Upper lobe of left lung (tissue), 6 donors: ENCODE measurements around the gene EGLN2. TPM values are rescaled to one million over a fixed set of nuclear protein-coding genes. Genes with fewer than 3 reads are reported as not detected.

ENCODE experiments used
- ATAC-seq, 2 donors: fragments of 200-7000 bp; cut with Tn5 transposase; one replicate each; pipeline ENCODE4 v1.9.1; 2022; ENCODE audit warnings: mild to moderate bottlenecking in 2 of 2, moderate library complexity in 2 of 2; ENCODE audit not compliant: low FRiP score in 2 of 2
- DNase-seq, 2 donors: peaks; one replicate each; pipeline ENCODE4 v3.0.0-alpha.2; 2019 to 2020
- H3K27ac ChIP-seq, 4 donors: fragments of 200-600 bp; sonication (generic); one replicate each; pipeline ENCODE4 v1.5.1; 2016 to 2019
- H3K27me3 ChIP-seq, 4 donors: fragments of 200-600 bp; sonication (generic); one replicate each; pipeline ENCODE4 v1.5.1; 2017 to 2019
- H3K36me3 ChIP-seq, 4 donors: fragments of 200-600 bp; sonication (generic); one replicate each; pipeline ENCODE4 v1.5.1; 2016 to 2019
- H3K4me1 ChIP-seq, 4 donors: fragments of 200-600 bp; sonication (generic); one replicate each; pipeline ENCODE4 v1.5.1; 2018 to 2019
- H3K4me3 ChIP-seq, 4 donors: fragments of 200-600 bp; sonication (generic); one replicate each; pipeline ENCODE4 v1.5.1; 2017 to 2019; ENCODE audit warnings: mild to moderate bottlenecking in 2 of 4, moderate library complexity in 1 of 4
- H3K9me3 ChIP-seq, 4 donors: fragments of 200-600 bp; sonication (generic); one replicate each; pipeline ENCODE4 v1.5.1; 2018 to 2019
- EP300 ChIP-seq, 4 donors: sonication (generic); formaldehyde crosslinking; IDR thresholded peaks; one replicate each; pipeline ENCODE4 v1.5.1; 2017; ENCODE audit warnings: antibody characterized with exemption in 4 of 4, control low read depth in 2 of 4
- POLR2A ChIP-seq, 4 donors: fragments of 450-650 bp; IDR thresholded peaks; one replicate each; pipeline ENCODE4 v1.5.1; 2016 to 2017; ENCODE audit warnings: antibody characterized with exemption in 4 of 4, mild to moderate bottlenecking in 2 of 4
- POLR2AphosphoS5 ChIP-seq, 2 donors: sonication (generic); formaldehyde crosslinking; IDR thresholded peaks; one replicate each; pipeline ENCODE4 v1.5.1; 2017; ENCODE audit warnings: antibody characterized with exemption in 2 of 2
- WGBS, 2 donors: methylation state at CpG; one replicate each; pipeline ENCODE4 v1.1.5; 2017 to 2018; 5-methylcytosine and 5-hydroxymethylcytosine counted together
- total RNA-seq, 6 donors: library from RNA; depleted of rRNA in 4 of 6; stranded (reverse); fragments of >200 nt in 4 of 6; gene quantifications; one replicate each; pipeline versions ENCODE4 v1.1.0 to v1.2.1, GENCODE V29; 2016 to 2021
- TF ChIP-seq, protein P1 (sequence below), 6 experiments: fragments of 450-650 bp in 4 of 6; fragments of 200-600 bp in 2 of 6; sonication (generic) in 2 of 6; IDR thresholded peaks; one replicate each; pipeline ENCODE4 v1.5.1; 2016 to 2019; ENCODE audit warnings: antibody characterized with exemption in 6 of 6
- donor health status: DM: no; HTN: no; CAD: no; lungs with moderate emphysema.
- donor health status: DM: no; HTN: yes; CAD: no; lungs with severe emphysema.

Gene EGLN2
- total RNA-seq, 6 donors from 2014 or later = 170 to 353 (median 211) TPM

DNA sequence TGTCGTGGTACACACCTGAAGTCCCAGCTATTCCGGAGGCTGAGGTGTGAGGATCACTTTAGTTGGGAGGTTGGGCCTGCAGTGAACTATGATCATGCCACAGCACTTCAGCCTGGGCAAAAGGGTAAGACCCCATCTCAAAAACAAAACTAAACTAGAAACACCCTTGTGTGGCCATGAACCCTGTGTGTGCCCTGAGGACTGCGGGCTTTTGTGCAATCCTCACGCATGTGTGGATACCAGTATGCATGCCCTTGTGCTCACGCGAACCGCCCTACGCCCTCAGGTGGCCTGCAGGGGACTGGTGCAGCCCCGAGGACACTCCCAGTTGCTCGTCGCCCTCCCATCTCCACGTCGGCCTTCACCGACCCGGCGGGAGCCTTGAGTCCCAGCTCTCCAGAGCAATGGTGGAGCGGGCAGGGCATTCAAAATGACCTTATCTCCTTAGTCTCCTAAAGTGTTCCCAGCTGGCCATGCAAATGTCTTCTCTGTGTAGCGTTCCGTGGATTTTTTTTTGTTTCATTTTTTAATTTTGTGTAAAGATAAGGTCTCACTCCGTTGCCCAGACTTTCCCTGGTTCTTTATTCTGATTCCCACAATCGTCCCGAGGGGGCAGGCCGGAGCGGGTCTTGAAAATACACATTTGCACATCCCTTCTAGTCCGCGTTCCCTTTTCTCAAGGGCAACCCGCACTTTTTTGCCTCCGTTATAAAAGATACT, 868 bp upstream of the EGLN2 start:
- peak; percentile 40 to 77 for ATAC-seq
- Histone ChIP-seq H3K4me3 (peak overlapping the region in 3 of 4 donors; percentile 95 to 99 (median 97)), H3K9me3 (no peaks in the 10 kb centered on the region), H3K27ac (peak overlapping the region; percentile 85 to 99 (median 93)), H3K4me1 (peaks cover 36 to 44% (median 42%) of the 10 kb centered on the region in 4 donors), H3K27me3 (no peaks in the 10 kb centered on the region), H3K36me3 (peaks cover 4 to 32% (median 14%) of the 10 kb centered on the region in 4 donors)
- 8 to 15% methylated on average over 16 to 28 of the region's 28 CpGs for WGBS, 2 donors
- TF ChIP-seq, protein P1, sequence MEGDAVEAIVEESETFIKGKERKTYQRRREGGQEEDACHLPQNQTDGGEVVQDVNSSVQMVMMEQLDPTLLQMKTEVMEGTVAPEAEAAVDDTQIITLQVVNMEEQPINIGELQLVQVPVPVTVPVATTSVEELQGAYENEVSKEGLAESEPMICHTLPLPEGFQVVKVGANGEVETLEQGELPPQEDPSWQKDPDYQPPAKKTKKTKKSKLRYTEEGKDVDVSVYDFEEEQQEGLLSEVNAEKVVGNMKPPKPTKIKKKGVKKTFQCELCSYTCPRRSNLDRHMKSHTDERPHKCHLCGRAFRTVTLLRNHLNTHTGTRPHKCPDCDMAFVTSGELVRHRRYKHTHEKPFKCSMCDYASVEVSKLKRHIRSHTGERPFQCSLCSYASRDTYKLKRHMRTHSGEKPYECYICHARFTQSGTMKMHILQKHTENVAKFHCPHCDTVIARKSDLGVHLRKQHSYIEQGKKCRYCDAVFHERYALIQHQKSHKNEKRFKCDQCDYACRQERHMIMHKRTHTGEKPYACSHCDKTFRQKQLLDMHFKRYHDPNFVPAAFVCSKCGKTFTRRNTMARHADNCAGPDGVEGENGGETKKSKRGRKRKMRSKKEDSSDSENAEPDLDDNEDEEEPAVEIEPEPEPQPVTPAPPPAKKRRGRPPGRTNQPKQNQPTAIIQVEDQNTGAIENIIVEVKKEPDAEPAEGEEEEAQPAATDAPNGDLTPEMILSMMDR (IDR thresholded peaks at IDR 0.05) = peak in 5 of 6 experiments; percentile 29 to 47 (median 40)
- peak in 1 of 2 donors; percentile 25 for TF ChIP-seq POLR2AphosphoS5 (IDR thresholded peaks at IDR 0.05)
- no peak for TF ChIP-seq EP300 (IDR thresholded peaks at IDR 0.05)
- peak in 3 of 4 donors; percentile 26 to 50 (median 48) for TF ChIP-seq POLR2A (IDR thresholded peaks at IDR 0.05)
- peak; percentile 85 to 92 for DNase-seq

DNA sequence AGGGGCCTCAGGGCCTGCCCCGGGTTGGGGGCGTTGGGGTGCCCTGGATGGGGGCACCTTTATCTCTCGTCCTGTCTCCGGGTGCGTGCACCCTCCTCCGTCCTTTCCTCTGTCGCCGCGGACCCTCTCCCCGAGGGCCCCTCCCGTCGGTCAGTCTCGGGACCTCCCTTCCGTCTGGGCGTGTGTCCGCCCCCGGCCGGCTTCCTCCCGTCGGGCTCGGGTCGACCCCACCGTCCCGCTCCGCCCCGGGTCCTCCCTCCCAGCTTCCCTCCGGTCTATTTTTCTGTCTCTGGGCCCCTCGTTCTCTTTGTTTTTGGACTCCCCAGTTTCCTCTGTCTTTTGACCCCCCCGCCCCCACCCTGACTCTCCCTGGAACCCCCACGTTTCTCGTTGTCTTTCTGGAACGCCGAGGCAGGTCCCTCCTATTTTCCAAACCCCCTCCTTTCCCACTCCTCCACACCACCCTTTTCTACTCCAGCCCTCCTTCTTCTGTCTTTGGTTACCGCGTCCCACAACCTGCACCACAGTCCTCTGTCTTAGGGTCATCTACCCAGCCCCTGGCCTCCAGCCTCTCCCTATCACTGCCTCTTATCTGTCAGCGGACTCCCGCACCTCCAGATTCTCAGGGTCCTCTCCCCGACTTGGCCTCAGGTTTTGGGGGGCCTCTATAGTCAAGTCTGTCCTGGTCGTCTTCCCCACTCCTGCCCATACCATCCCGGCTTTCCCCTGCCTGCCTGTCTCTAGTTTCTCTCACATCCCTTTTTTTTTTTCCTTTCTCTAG, 757 bp downstream of the EGLN2 start:
- TF ChIP-seq POLR2AphosphoS5 (IDR thresholded peaks at IDR 0.05) (peak; percentile 58 to 65), POLR2A (IDR thresholded peaks at IDR 0.05) (no peak), EP300 (IDR thresholded peaks at IDR 0.05) (no peak)
- TF ChIP-seq, protein P1 (IDR thresholded peaks at IDR 0.05) = peak in 1 of 6 experiments; percentile 4
- WGBS, 2 donors = 2% methylated on average over 35 to 40 of the region's 40 CpGs
- Histone ChIP-seq H3K4me3 (peak overlapping the region; percentile 45 to 99 (median 96)), H3K27me3 (no peaks in the 10 kb centered on the region), H3K27ac (peak overlapping the region; percentile 93 to 99 (median 98)), H3K9me3 (no peaks in the 10 kb centered on the region), H3K36me3 (peaks cover 4 to 47% (median 19%) of the 10 kb centered on the region in 4 donors), H3K4me1 (peaks cover 52 to 59% (median 57%) of the 10 kb centered on the region in 4 donors)
- DNase-seq = peak; percentile 69 to 91
- peak in 1 of 2 donors; percentile 26 for ATAC-seq

DNA sequence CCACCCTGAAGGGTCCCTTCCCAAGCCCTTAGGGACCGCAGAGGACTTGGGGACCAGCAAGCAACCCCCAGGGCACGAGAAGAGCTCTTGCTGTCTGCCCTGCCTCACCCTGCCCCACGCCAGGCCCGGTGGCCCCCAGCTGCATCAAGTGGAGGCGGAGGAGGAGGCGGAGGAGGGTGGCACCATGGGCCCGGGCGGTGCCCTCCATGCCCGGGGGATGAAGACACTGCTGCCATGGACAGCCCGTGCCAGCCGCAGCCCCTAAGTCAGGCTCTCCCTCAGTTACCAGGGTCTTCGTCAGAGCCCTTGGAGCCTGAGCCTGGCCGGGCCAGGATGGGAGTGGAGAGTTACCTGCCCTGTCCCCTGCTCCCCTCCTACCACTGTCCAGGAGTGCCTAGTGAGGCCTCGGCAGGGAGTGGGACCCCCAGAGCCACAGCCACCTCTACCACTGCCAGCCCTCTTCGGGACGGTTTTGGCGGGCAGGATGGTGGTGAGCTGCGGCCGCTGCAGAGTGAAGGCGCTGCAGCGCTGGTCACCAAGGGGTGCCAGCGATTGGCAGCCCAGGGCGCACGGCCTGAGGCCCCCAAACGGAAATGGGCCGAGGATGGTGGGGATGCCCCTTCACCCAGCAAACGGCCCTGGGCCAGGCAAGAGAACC, 1.5 kb downstream of the EGLN2 start:
- H3K4me1 ChIP-seq = peaks cover 59 to 66% (median 64%) of the 10 kb centered on the region in 4 donors
- TF ChIP-seq POLR2AphosphoS5 (IDR thresholded peaks at IDR 0.05) (no peak), POLR2A (IDR thresholded peaks at IDR 0.05) (peak in 1 of 4 donors; percentile 29)
- TF ChIP-seq, protein P1 (IDR thresholded peaks at IDR 0.05) = no peak
- no peak for ATAC-seq
- H3K36me3 ChIP-seq = peaks cover 4 to 51% (median 22%) of the 10 kb centered on the region in 4 donors
- H3K27ac ChIP-seq = peak overlapping the region; percentile 93 to 99 (median 98)
- no peaks in the 10 kb centered on the region for H3K27me3 ChIP-seq
- peak in 1 of 2 donors; percentile 86 for DNase-seq
- 62 to 63% methylated on average over 16 to 26 of the region's 27 CpGs for WGBS, 2 donors
- no peaks in the 10 kb centered on the region for H3K9me3 ChIP-seq
- H3K4me3 ChIP-seq = peak overlapping the region; percentile 45 to 99 (median 96)

DNA sequence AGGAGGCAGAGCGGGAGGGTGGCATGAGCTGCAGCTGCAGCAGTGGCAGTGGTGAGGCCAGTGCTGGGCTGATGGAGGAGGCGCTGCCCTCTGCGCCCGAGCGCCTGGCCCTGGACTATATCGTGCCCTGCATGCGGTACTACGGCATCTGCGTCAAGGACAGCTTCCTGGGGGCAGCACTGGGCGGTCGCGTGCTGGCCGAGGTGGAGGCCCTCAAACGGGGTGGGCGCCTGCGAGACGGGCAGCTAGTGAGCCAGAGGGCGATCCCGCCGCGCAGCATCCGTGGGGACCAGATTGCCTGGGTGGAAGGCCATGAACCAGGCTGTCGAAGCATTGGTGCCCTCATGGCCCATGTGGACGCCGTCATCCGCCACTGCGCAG, 2.0 kb downstream of the EGLN2 start:
- WGBS, 2 donors = 76 to 80% methylated on average over 1 to 27 of the region's 27 CpGs
- H3K4me1 ChIP-seq = peaks cover 64 to 71% (median 69%) of the 10 kb centered on the region in 4 donors
- peaks cover 4 to 53% (median 24%) of the 10 kb centered on the region in 4 donors for H3K36me3 ChIP-seq
- ATAC-seq = no peak
- no peaks in the 10 kb centered on the region for H3K9me3 ChIP-seq
- peak overlapping the region; percentile 93 to 99 (median 98) for H3K27ac ChIP-seq
- DNase-seq = peak in 1 of 2 donors; percentile 86
- H3K27me3 ChIP-seq = no peaks in the 10 kb centered on the region
- TF ChIP-seq, protein P1 (IDR thresholded peaks at IDR 0.05) = no peak
- no peak for TF ChIP-seq EP300 (IDR thresholded peaks at IDR 0.05)
- no peak for TF ChIP-seq POLR2AphosphoS5 (IDR thresholded peaks at IDR 0.05)
- no peak for TF ChIP-seq POLR2A (IDR thresholded peaks at IDR 0.05)
- peak overlapping the region; percentile 45 to 99 (median 96) for H3K4me3 ChIP-seq
